HG03432 (cell line): ENCODE measurements around the gene SIPA1.

Experiments used
- ATAC-seq: cut with Tn5 transposase; IDR thresholded peaks from one replicate; pipeline ENCODE4 v1.9.1; 2021; ENCODE audit warnings: mild to moderate bottlenecking, moderate library complexity; ENCODE audit not compliant: unreplicated experiment

SIPA1 gene

DNA sequence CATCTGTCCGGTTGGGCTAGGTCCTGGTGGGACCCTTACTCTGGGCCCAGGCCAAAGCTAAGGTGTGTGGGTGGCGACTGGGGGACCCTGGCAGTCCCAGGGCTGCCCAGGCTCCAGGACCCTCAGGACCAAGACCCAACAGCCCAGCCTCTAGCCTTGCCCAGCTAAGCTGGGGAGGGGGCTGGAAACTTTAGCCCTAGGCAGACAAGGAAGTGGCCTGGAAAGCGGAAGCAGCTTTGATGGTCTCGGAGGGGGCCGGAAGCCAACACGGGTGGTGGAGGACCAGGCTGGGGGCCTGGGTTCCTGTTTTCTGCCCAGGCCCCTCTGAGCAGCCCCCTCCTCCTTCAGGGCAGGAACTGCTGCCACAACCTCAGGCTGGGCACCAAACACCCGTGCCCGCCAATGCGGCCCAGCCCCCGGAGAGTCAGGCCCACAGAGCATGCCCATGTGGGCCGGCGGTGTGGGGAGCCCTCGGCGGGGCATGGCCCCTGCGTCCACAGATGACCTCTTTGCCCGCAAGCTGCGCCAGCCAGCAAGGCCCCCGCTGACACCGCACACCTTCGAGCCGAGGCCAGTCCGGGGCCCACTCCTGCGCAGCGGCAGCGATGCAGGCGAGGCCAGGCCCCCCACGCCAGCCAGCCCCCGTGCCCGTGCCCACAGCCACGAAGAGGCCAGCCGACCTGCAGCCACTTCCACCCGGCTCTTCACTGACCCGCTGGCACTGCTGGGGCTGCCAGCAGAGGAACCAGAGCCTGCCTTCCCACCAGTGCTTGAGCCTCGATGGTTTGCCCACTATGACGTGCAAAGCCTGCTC lies 2.8 kb downstream of the SIPA1 start:
- ATAC-seq = no peak

- ATAC-seq = no peak
Measured at GRCh38 chr11:65641297-65642013, 3.6 kb downstream of the SIPA1 start.

DNA sequence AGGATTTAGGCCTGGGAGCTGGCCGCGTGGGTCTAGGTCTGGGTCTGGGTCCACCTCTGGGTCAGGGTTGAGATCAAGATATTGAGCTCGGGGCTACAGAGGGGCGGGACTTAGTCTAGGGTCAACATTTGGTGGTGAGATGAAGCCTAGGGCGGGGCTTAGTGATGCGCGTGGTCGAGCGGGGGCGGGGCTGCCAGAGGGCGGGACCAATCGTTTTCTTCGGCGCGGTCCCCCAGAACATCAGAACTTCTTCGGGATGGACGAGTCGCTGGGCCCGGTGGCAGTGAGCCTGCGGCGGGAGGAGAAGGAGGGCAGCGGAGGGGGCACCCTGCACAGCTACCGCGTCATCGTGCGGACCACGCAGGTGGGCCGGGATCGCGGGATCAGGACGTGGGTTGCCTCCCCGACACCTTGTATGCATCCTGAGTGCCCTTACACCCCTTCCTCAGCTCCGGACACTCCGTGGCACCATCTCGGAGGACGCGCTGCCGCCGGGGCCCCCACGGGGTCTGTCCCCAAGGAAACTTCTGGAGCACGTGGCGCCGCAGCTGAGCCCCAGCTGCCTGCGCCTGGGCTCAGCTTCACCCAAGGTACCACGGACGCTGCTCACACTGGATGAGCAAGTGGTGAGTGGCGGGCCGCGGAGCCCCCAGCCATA lies 4.2 kb downstream of the SIPA1 start:
- no peak for ATAC-seq

DNA sequence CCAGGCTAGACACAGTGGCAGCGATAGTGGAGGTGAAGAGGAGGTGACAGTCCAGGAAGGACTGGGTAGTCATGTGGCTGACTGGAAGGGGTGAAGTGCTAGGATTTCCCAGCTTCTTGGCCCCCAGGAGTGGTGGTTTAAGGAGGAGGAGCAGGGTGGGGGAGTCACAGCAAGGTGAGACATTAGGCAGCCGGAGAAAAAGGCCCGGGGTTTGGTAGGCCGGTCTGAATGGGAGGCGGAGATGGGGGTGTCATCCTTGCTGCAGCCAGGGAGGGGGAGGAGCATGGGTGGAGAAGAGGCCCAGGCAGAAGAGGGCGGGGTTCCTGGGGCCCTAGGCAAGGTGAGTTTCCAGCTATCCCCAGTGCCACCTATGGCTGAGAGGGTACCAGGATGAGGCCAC lies 6.1 kb downstream of the SIPA1 start:
- no peak for ATAC-seq

DNA sequence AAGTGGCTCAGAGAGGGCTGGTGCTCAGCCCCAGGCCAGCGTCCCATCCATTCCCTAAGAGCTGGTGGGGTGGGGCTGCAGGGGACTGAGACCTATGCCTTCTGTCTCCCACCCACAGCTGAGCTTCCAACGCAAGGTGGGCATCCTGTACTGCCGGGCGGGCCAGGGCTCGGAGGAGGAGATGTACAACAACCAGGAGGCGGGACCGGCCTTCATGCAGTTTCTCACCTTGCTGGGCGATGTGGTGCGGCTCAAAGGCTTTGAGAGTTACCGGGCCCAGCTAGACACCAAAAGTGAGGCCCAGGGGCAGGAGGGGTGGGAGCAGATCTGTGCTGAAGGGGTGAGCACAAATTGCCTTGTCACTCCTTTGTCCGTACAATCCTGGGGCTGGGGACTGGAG lies 6.9 kb downstream of the SIPA1 start:
- no peak for ATAC-seq

DNA sequence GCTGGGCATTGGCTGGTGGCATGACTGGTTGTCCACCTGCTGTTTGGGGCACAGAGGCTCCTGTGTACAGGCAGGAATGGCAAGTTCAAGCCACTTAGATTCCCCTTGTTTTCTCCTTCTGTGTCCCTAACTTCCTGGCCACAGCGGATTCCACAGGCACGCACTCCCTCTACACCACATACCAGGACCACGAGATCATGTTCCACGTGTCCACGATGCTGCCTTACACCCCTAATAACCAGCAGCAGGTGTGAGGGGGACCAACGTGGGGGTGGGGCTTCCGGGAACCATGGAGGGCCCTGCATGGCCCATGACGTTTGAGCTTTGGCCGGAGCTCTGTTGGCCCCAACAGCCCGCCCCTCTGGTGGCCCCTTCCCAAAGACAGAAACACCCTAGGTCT lies 7.8 kb downstream of the SIPA1 start:
- no peak for ATAC-seq

- ATAC-seq = no peak
Measured at GRCh38 chr11:65646288-65646957, 8.5 kb downstream of the SIPA1 start.

DNA sequence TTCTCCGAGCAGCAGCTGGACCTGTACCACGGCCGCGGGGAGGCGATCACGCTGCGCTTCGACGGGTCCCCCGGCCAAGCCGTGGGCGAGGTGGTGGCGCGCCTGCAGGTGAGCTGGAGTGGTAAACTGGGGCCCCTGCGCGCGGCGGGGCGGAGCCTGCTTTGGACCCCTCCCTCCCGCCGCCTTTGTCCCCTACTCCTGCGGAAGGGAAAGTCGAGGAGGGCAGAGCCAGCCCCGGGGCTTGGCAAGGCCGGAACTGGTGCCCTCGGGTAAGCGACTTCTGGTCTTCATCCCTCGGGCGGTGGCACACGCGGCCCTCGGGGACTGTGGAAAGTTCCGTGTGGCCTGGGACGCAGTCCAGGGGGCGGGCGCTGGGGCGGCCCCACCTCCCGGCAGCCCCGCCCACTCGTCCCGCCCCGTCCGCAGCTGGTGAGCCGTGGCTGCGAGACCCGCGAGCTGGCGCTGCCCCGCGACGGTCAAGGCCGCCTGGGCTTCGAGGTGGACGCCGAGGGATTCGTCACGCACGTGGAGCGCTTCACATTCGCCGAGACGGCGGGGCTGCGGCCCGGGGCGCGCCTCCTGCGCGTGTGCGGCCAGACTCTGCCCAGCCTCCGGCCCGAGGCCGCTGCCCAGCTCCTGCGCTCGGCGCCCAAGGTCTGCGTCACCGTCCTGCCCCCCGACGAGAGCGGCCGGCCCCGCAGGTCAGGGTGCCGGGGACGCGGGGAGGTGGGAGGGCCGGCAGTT lies 9.2 kb downstream of the SIPA1 start:
- no peak for ATAC-seq

DNA sequence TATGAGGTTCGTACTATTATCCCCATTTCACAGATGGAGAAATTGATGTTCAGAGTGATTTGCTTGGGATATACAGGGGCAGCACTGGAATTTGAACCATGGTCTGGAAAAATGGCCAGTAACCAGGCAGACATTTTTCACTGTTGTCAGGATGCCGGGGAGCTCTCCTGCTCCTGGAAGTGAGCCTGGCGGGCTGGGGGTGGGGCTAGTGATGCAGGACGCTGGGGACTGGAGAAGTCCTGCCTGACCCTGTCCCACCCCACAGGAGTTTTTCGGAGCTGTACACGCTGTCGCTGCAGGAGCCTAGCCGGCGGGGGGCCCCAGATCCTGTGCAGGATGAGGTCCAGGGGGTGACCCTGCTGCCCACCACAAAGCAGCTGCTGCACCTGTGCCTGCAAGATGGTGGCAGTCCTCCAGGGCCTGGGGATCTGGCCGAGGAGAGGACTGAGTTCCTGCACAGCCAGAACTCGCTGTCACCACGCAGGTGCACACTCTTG lies 11.1 kb downstream of the SIPA1 start:
- ATAC-seq = no peak

DNA sequence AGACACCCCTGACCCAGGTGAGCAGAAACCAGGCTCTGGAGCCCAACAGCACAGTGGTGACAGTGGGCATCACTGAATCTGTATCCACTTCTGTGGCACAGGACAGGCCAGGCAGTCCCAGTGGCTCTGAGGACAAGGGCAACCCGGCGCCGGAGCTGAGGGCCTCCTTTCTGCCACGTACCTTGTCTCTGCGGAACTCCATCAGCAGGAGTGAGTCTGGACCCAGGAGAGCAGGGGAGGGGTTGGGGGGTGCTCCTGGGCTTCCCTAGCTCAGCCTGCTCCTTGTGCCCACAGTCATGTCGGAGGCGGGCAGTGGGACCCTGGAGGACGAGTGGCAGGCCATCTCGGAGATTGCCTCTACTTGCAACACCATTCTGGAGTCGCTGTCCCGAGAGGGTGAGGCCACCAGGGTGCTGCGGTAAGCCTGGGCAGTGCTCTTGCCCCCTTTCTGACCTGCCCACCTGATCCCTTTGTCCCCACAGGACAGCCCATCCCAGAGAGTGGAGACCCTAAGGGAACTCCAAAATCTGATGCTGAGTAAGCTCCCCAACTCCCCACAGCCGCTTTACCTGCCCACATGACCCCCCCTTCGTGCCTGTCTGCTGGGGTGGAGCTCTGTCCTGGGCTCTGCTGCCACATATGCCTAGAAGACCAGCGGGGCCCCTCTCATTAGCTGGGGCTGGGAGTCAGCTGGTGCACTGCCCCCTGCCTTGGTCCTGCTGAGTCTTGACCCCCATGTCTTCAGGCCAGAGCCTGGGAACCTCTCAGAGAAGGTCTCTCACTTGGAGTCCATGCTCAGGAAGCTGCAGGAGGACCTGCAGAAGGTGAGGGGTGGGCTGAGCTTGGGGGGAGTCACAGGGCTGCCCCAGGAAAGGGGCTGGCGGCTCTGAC lies 12.0 kb downstream of the SIPA1 start:
- ATAC-seq = no peak

- ATAC-seq = no peak
Measured at GRCh38 chr11:65650547-65651338, 12.8 kb downstream of the SIPA1 start.

DNA sequence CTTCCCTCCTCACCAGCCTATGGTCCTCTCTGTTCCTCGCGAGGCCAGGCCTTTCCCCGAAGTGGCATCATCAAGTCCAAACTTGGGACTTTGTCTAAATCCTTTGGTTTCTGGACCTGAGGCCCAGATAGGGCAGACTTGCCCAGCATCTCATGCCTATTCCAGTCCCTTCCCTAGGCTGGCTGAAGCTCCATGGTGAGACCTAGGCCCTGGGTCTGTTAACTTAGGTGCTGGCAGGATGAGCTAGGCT lies 13.4 kb downstream of the SIPA1 start:
- no peak for ATAC-seq

DNA sequence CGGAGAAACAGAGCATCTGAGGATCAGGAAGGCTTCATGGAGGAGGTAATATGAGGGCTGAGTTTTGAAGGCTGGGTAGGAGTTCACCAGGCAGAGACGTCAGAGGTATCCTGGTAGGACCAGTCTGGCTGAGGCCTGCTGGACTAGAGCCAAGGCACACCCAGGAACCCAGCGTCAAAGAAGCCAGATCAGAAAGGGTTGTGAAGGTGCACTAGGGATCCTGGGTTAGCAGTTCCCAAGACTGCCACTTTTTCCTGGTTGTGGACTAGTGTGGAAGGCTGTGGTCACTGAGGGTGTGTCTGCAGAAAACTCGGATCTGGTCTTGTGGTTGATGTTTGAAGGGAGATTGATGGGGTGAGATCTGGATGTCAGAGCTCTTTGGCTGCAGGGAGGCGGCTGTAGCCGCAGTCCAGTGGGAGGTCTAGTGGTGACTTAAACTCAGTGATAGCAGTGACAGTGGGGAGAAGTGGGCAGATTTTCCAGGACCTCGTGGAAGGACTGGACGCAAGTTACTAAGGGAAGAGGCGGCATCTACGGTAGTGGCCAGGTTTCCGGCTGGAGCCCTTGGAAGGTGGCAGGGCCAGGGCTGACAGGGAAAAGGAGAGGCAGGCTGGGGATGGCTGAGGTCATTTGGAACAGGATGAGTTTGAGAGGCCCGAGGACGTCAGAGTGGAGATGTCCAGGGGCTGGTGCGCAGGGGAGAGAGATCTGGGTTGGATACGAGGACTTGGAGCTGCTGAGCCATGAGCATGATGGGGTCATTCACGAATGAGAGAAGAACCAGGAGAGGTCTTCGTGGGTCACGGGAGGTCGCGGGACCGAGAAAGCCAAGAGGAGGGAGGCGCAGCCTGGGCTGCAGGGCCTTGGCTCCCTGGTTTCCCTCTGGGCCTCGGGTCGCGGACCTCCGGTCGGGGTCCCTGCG lies 13.9 kb downstream of the SIPA1 start:
- no peak for ATAC-seq

GRCh38 chr11:65652511-65653228 lies 14.8 kb downstream of the SIPA1 start:
- ATAC-seq = peak; percentile 74

GRCh38 chr11:65653229-65654225 lies 15.6 kb downstream of the SIPA1 start:
- no peak for ATAC-seq
